D721Med (cell line): ENCODE measurements around the gene STK32B.

ENCODE experiments used
- DNase-seq: peaks from one replicate; pipeline ENCODE4 v3.0.0; 2011; ENCODE audit warnings: low spot score; ENCODE audit not compliant: insufficient read length
- FAIRE-seq: peaks from 2 replicates; lab custom pipeline; 2011; peaks lifted over from hg19 to GRCh38; lab: Jason Lieb, UNC
- CTCF ChIP-seq: IDR thresholded peaks from 2 replicates; pipeline ENCODE4 v1.5.1; 2012; ENCODE audit warnings: mild to moderate bottlenecking, control low read depth; ENCODE audit not compliant: insufficient read depth; ENCODE audit errors: missing control alignments

The STK32B gene

GRCh38 chr4:5545271-5545670 lies 494.0 kb downstream of the STK32B start:
- DNase-seq (no peak), FAIRE-seq (no peak)
- TF ChIP-seq CTCF = no peak

GRCh38 chr4:5547651-5548249 lies 496.5 kb downstream of the STK32B start:
- TF ChIP-seq CTCF = no peak
- FAIRE-seq (no peak), DNase-seq (no peak)
